ENCODE measurements around the gene CCDC88C.

CCDC88C gene

GRCh38 chr14:91284791-91285548 is 132.7 kb downstream of the CCDC88C start:
- no peak for DNase-seq (ENCODE audit: low read depth)
- no peak overlapping the region for H3K4me3 ChIP-seq (ENCODE audit: low read length)
- no peak for TF ChIP-seq CTCF (conservative IDR thresholded peaks at IDR 0.05; ENCODE audit: low read depth, low read length)

GRCh38 chr14:91284146-91284790 is 133.4 kb downstream of the CCDC88C start:
- TF ChIP-seq CTCF (conservative IDR thresholded peaks at IDR 0.05; ENCODE audit: low read depth, low read length) = no peak
- DNase-seq (ENCODE audit: low read depth) = no peak
- no peak overlapping the region for H3K4me3 ChIP-seq (ENCODE audit: low read length)

- DNase-seq (ENCODE audit: low read depth) = no peak
- no peak overlapping the region for H3K4me3 ChIP-seq (ENCODE audit: low read length)
- TF ChIP-seq CTCF (conservative IDR thresholded peaks at IDR 0.05; ENCODE audit: low read depth, low read length) = no peak
Measured at GRCh38 chr14:91283666-91284065, 134.0 kb downstream of the CCDC88C start.

GRCh38 chr14:91282954-91283645 is 134.5 kb downstream of the CCDC88C start:
- no peak overlapping the region for H3K4me3 ChIP-seq (ENCODE audit: low read length)
- no peak for DNase-seq (ENCODE audit: low read depth)
- TF ChIP-seq CTCF (conservative IDR thresholded peaks at IDR 0.05; ENCODE audit: low read depth, low read length) = no peak

- no peak for DNase-seq (ENCODE audit: low read depth)
- no peak for TF ChIP-seq CTCF (conservative IDR thresholded peaks at IDR 0.05; ENCODE audit: low read depth, low read length)
- H3K4me3 ChIP-seq (ENCODE audit: low read length) = no peak overlapping the region
Measured at GRCh38 chr14:91281346-91281745, 136.3 kb downstream of the CCDC88C start.

- DNase-seq (ENCODE audit: low read depth) = no peak
- no peak for TF ChIP-seq CTCF (conservative IDR thresholded peaks at IDR 0.05; ENCODE audit: low read depth, low read length)
- H3K4me3 ChIP-seq (ENCODE audit: low read length) = no peak overlapping the region
Measured at GRCh38 chr14:91280129-91280528, 137.5 kb downstream of the CCDC88C start.
